Activated CD4-positive, alpha-beta T cell treated with anti-CD3 and anti-CD28 coated beads, Interleukin-2, amount 50 U/mL, for 1 hour (primary cell): ENCODE results near the gene TAB2.
"Not testable (repeated sequence)": the region's sequence is repeated elsewhere in the genome, so short reads cannot be mapped to it uniquely, and the experiment has no call there.

Experiments
- DNase-seq: peaks from one replicate; pipeline ENCODE4 v3.0.0-alpha.2; 2020

The TAB2 gene

DNA sequence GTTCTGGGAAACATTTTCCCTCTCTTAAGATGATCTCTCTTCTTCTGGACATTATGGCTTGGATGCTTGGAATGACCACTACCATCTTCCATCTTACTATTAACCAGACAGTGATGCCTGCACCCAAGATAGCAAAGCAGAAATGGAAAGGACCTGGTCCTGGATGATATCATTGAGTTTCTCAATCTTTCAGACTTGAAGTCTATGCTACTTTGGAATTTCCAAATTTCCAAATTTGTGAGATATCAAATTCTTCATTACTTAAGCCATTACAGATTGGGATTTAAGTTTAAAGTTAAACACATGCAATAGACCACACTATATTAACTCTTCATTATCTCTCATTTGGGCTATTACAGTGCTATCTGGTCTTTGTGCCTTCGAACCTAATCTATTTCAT, 3.7 kb upstream of the TAB2 start:
- DNase-seq = no peak

DNA sequence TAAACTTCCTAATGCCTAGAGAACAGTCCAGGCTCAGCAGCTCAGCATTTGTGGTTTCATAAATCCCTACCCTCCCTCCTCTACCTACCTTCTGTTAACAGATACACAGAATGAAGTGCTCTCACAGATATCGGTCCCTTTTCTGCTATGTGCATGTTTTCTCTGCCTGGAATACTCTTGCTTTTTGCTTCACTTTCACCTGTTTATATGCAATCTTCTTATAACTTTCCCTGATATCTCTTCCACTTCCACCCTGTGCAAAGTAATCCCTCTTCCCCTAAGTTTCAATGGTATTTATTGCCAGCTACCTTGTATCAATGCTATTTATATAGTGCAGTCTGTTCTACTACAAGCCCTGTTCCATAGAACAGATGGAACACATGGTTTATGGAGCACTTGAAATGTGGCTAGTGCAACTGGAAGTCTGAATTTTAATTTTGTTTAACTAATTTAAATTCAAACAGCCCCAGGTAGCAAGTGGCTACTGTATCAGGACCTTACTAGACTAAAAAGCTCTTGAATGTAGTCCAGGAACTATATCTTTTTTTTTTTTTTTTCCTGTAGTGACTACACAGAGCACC, 3.1 kb upstream of the TAB2 start:
- DNase-seq = no peak

DNA sequence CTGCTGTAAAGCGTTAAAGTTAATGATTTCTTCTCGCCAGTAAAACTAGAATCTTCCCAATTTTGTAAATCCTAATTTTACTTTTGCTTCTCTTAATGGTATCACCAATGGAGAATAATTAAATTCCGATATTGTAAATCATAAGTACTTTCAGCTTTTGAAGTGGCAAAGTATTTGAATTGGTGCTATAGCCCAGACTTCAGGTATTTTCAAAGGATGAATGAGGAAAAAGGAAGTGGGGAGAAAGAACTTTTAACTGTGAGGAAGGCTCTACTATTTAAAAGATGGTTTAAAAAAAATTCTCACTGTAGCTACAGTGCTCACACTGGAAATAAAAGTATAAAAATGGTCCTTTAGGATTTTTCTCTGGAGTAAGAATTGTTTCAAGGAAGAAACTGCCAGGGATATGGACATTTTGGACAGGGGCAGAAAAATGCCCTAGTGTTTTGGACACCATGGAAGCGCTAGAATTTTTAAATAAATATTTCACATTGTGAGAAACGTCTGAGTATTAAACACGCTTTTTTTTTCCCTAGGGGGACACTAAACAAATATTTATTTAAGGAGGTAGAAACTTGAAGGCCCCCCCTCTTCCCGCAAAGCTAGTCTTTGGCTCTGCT, 1.3 kb upstream of the TAB2 start:
- DNase-seq = no peak

DNA sequence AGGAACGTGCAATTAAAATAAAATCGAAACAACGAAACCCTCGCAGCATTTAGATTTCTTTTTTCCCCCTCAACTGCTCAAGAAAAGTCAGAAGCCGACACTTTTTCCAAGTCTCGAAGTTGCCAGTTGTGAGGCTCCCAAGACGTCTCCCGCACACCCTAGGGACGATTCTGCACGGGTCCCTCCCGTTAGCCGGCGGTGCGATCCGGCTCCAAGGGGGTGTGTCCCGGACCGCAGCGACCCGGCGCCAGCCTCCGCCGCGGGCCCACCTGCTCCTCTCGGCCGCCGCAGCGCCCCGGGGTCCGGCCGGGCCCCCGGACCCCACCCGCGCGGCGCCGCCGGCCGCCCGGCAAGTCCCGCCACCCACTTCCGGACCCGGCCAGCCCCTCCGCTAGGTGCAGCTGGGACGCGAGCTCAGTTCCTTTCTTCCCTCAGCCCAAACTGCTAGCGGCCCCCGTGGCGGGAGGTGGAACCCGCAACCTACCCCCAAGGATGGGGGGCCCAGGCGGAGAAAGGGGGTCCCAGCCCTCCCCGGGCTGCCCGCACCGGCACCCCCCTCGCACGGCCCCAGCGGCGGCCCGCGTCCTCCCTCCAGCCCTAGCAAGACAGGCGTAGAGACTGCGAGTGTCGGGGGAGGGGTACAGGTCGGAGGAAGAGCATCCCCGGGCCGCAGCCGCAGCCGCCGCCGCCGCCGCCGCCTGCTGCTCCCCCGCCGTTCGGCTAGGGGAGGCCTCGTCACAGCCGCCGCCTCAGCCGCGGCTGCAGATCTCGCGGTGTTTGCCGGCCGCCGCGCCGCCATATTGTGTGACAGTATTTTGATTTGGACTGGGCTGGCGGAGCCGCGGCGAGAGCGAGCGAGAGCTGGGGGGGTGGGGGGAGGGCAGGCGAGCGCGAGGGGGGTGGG, 520 bp upstream of the TAB2 start:
- DNase-seq = peak; percentile 90

DNA sequence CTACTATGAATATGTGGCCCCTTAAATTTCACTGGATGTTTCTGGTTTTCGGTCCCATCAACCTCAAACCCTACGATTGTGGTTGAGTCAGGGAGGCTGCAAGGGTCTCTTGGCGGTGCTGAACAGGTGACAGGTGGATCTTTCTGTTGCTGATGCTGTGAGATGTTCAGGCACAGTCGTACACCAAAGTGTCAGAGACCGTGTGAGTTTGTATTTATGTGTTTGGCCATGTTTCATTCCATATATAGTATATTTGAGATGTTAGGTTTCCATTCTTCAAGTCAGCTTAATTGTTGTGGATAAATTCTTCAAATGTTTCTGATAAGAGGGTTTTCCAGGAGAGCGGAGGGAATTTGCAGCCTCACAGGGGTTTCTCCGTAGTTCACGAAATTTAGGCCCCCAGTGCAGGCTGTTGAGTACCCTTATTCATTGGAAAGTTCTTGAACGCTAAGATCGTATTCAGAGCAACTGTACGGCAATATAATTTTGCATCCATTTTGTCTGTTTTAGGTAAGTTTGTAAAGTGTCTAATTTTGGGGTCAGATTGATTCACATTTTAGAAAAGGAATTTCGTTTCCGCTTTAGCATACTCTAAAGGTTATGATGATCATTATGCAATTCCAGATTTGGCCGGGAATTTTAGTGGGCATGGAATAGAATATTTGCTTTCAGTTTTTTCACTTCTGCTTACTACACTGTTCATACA, 1.2 kb downstream of the TAB2 start:
- peak; percentile 49 for DNase-seq

DNA sequence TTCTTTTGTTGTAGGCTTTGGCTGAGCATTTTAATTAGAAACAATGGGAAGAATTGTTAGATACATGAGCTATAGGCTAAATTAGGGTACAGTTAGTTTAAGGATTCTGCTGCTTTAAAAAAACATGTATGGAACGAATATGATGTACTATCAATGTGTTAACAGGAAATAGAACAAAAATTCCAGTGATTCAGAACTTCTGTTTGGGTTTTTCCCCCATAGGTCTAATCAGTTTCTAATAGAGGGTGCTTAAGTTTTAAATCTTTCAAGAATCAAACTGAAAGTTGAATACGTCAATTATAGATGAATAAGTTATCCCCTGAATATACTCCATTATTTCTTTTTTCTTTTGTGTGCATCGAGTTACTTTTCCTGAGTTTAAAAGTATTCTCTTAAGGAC, 1.9 kb downstream of the TAB2 start:
- no peak for DNase-seq

DNA sequence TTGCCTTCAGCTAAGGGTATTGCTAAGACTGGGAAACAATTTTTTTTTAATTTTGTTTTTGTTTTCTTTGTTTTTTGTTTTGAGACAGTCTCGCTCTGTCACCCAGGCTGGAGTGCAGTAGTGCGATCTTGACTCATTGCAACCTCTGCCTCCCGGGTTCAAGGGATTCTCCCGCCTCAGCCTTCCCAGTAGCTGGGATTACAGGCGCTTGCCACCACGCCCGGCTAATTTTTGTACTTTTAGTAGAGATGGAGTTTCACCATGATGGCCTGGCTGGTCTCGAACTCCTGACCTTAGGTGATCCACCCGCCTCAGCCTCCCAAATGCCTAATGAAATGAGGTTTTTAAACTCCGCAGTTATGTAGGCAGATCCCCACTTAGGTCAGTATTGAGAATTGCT, 2.5 kb downstream of the TAB2 start:
- not testable (repeated sequence) for DNase-seq

DNA sequence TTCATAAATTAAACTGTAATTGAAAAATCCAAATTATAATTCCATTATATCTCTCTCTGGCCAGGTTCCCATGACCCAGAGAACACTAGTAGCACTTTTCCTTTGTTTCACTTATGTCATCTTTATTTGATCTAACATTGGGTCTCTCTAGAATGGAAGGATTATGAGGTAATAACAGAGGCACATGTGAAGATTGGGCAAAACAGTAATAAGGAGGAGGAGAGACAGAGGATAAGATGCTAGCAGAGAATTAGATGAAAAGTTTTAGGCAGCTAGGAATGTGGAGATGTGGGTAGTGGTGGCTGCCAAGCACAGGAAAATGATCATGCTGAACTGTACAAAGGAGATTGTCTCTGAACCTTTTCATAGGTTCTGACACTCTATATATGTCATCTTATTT, 3.3 kb downstream of the TAB2 start:
- DNase-seq = no peak

DNA sequence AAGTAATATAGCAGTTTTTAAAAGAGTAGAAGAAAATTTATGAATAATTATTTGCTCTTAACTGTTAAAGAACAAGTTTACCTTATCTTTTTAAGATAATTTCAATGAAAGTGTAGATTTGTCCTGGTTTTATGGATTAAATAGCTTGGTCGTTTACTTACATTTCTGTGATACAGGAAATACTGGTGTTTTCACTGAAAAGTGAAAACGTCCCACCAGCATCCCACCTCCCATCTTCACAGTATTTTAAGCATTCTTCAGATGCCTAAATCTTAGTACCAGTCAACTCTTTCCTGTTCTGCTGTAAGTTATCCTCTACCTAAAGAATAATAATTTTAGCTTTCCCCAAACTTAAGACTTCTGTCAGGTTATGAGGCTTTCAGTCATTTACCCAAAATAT, 5.8 kb downstream of the TAB2 start:
- DNase-seq = no peak

DNA sequence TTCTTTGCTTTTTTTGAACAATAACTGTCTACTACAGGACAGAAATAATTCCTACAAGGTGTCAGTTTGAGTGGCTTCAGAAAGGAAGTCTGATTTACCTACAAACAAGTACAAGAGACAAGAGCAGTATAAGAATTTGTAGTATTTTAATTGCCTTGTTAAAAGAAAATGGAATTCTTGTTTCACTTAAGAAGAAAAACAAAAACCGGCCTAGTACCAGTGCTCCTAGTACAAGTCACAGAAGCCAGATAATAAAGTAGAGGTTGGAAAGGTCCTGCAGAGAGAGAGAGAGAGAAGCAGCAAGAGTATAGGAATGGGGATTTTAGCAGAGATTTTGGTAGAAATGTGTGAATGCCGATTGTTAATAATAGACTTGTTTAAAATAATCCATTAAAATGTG, 6.4 kb downstream of the TAB2 start:
- DNase-seq = no peak

DNA sequence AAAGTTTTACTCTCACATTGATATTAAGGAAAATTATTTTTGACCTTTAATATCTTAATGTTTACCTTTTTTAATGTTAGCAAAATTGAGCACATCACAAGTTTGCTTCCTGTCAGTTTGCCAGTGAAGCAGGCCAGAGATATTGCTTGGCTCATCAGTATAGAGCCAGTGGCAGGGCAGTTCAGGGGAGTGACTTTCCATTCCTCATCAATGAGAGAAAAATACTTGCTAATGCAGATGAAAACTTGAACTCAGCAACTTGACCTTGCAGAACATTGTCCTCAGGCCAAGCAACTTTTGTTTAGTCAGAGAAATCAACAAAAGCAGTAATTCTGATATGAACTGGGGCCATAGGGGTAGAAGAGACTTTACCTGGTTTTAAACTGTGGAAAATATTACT, 6.9 kb downstream of the TAB2 start:
- no peak for DNase-seq

DNA sequence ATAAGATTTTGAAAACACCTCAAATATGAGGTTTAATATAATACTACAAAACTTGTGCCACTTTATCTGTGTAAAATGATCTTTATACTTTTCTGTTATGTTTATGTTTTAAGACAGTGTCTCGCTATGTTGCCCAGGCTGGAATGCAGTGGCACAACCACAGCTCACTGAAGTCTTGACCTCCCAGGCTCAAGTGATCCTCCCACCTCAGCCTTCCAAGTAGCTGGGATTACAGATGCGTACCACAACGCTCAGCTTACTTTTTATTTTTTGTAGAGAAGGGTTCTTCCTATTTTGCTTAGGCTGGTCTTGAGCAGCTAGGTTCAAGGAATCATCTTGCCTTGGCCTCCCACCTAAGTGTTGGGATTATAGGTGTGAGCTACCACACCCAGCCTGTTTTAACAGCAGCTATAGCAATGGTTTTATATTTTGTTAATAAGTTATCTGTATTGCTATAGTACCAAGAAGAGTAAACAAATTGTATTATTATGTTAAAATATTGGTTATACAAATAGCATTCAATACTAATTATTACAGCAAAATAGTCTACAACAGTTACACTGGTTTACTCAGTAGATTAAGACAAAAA, 8.2 kb downstream of the TAB2 start:
- no peak for DNase-seq

DNA sequence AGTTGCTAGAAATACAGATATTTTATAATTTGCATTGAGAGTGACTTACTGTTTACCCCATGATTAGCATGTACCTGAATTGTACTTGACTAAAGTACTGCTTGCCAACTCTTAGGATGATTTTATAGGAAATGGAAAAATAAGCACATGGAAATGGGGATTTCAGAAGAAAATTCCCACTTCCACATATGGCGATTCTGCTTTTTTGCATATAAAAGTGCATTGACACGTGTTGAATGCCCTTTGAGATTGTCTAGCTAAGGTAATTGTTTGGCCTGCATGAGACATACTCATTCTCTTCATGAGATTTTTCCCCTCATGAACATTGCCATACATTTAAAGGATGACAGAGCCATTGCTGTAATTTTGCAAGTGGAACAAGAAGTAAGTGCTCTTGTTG, 10.1 kb downstream of the TAB2 start:
- no peak for DNase-seq

DNA sequence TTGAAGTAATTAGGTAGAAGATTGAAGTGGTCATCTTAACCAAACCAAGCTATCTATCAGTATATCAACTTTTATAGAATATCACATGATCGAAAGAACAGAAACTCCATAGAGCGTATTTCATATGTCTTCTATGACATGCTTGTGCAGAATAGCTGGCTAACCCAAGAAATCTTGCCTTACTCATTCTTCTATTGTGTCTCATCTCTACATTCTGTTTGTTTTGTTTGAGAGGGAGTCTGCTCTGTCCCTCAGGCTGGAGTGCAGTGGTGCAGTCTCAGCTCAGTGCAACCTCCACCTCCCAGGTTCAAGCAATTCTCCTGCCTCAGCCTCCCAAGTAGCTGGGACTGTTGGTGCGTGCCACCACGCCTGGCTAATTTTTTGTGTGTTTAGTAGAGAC, 10.6 kb downstream of the TAB2 start:
- DNase-seq = no peak

DNA sequence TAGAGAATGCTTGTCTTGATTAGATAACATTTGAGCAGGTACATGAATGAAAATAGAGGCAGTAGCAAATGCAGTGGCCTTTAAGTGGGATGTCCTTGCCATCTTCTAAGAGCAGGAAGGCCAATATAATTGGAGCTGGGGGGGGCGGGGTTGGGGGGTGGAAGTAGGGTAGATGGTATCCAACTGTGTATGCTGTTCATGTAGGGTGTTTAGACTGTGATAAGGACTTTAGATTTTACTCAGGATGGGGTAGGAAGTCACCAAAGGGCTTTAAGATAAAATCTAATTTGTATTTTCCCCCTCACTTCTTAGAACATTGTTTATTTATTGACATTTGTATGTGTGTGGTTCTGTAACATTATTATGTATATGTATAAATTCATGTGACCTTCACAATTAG, 12.0 kb downstream of the TAB2 start:
- DNase-seq = no peak

DNA sequence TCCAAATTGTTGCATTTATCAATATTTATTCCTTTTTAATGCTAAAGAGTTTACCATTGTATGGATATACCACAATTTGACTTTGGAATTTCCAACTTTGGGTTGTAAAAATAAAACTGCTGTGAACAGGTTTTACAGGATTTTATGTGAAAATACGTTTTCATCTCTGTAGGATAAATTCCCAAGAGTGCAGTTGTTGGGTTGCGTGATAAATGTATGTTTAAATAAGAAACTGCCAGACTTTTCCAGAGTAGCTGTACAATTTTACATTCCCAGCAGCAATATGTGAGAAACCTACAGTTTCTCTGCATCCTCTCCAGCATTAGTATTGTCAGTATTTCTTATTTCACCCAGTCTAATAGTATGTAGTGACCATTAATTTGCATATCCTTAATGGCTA, 12.6 kb downstream of the TAB2 start:
- no peak for DNase-seq

DNA sequence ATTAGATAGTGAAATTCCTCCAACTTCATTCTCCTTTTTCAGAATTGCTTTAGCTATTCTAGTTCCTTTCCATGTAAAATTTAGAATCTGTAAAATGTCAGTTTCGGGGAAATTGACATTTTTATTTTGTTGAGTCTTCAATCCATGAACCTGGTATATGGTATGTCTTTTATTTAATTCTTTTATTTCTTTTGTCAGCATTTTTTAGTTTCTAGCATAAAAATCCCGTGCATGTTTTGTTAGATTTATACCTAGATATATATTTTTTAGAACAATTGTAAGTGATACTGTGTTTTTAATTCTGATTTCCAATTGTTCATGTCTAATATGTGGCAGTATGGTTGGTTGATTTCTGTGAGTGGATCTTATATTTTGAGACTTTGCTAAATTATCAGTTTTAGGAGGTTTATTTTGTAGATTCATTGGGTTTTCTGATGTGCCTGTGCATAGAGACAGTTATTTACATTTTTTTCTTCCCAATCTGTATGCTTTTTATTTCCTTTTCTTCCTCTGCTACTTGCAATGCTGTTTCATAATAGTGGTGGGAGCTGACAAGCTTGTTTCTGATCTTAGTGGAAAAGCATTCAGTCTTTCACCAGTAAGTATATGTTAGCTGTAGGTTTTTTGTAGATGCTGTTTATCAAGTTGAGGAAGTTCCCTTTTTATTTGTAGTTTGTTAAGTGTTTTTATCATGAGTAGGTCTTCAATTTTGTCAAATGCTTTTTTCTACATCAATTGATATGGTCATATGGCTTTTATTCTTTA, 13.7 kb downstream of the TAB2 start:
- no peak for DNase-seq

DNA sequence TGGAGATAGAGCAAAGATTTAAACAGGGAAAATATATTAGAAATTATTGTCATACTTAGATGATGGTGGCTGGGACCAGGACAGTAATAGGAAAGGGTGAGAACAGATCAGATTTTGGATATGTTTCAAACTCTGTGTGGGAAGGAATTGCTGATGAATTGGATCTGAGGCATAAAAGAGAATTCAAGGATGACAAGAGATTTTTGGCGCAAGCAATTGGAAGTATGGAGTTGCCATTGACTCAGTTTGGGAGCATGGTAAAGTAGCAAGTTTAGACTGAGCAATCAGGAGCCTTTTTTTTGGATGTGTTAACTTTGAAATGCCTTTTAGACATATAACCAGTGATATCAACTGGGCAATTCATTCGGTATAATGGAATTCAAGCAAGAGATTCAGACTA, 14.4 kb downstream of the TAB2 start:
- no peak for DNase-seq

DNA sequence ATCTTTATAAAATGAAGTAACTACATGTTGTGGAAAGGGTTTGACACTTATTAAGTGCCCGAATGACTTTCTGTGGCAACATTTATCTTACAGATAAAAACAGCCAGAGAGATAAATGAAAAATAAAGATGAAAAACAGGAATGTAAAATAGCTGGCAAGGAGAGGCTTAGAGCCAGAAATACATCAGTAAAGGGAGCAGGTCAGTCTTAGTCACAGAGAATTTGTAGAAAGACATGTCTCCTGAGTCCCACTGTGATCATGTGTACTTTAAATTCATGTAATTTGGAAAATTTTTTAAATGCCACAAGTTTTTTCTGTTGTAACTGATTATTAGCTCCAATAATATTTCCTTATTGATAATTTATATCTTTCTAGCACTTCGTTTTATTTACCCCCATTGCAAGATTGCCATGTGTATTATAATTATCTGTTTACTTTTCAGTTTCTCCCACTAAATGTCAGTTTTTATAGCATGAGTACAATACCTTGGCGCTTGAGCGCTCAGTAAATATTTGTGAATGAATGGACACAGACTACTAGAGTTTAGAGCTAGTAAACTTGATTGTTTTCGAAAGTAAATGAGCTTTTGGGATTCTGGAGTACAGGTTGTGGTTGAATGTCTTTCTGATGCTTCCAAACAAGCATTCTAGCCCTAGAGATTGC, 15.2 kb downstream of the TAB2 start:
- DNase-seq = no peak

DNA sequence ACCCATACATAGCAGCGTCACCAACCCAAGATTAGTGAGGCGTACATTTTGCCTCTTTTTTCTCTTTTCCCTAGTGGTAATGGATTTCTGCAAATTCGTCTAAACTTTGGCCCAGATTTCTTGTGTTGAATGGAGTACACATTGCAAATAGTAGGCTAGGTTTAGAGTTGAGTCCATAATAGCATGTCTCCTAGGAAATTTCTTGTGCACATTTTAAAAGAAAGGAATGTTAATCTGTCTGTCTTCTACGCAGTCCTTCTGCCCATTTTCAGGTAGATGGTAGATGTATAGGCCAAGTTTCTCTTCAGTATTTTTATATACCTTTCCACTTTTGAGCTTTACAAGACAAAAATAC, 15.7 kb downstream of the TAB2 start:
- no peak for DNase-seq

DNA sequence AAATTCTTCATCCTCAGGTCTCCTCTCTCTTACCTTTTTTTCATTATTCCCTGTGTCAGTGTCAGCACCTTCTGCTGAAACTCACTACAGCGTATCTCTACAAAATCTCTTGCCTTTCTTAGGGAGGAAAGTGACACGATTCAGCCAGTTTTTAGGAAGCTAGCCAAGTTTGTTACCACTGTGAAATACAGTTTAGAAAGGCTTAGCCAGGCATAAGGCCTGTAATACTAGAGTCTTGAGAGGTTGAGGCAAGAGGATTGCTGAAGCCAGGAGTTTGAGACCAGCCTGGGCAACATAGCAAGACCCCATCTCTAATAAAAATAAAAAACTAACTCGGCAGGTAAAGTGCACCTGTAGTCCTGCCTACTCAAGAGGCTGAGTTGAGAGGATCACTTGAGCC, 16.7 kb downstream of the TAB2 start:
- DNase-seq = no peak

DNA sequence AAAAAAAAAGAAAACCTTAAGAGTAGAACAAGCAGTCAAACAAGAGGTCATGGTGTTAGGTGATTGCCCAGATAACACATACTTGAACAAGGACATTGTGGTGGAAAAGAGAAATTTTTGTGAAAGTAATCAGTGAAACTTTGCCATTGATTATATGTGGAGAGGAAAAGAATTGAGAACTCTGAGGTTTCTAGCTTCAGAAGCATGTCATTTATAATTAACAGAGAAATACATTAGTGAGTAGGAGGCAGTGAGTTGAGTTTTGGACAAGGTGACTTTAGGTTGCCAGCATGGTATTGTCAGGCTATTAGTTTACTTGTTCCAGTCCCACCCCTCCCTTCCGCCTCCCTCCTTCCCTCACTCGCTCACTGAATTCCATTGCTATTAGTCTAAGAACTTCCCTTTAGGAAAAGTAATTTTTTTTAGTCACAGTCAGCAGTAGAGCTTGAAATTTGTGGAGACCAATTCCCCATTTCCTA, 17.2 kb downstream of the TAB2 start:
- DNase-seq = no peak
